ENCODE measurements around the gene ASIC2.

ASIC2 gene

DNA sequence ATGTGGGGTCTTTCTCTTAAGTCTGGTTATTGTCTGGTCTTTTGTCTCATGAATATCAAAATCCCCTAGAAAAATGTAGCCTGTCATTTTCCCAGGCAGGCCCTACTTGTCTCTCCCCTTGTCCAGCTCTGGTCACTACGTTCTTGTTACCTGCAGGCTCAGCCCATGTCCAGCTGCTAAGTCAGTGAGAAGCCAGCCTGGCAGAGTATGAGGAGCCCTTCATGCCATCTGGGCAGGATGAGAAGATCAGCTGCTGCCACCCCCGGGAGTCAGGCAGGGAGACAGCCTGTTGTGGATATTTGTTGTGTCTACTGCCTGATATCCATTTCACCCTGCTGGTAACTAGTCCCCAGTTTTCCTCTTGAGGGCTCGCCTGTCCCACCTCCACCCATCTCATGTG is 88.9 kb downstream of the ASIC2 start:
- no peak for DNase-seq (ENCODE audit: low read depth)

DNA sequence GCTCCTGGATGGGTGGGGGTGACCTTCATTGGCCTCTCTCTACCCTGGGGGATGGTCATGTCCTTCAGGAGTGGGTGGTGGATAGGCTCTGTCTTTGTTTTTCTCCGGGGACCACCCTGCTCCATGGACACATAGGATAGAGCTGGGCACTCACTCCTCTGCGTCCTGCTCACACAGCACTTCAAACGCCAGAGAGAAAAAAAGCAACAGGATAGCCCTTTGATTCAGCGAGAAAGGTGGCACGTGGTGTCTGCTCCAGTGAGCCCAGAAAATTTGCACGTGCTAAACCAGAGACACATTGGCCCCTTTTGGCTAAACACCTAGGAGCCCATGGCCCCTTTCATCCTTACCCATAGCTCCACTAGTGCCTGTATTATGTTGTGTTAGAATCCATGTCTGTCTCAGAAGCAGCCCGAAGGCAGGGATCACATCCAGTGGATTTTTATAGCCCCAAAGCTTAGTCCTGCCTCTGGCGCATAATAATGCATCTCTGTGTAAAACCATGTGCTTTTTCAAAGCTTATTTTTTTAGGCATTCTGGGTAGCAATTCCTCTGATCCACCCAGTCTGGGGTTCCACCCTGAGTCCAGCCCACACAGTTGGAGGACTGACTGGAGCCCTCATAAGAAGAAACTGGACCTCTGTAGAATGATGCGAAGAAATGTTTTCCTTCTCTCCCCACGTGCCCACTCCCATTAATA is 90.1 kb downstream of the ASIC2 start:
- no peak for DNase-seq (ENCODE audit: low read depth)

DNA sequence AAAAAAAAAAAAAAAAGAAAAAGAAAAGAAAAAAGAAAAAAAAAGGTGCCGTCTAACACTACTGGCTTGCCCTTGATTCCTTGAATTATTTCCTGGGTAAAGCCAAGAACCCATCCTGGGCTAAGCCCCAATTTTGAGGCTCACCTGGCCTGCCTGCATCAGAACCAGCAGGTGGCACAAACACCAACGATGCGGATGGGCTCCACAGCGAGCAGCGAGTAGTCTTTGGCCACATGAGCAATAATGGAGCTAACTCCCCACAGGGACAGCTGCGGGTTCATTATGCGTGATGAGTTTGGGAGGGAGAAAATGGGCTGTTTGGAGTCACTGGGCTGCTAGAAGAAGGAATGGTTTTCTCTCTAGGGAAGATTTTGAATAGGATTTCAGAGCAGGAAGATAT is 91.1 kb downstream of the ASIC2 start:
- no peak for DNase-seq (ENCODE audit: low read depth)

DNA sequence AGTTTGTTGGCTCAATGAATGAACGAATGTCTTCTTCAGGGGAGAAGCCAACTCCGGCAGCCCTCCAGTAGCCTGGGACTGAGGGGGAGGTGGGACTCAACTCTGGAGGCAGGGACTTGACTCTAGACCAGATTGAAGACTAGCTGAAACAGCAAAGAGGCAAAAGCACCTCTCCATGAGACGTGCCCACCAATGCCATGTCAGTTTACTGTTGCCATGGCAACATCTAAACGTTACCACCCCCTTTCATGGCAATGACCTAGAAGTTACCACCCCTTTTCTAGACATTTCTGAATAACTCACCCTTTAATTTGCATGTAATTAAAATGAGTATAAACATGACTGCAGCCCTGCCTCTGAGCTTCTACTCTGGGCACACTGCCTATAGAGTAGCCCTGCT is 91.8 kb downstream of the ASIC2 start:
- no peak for DNase-seq (ENCODE audit: low read depth)

DNA sequence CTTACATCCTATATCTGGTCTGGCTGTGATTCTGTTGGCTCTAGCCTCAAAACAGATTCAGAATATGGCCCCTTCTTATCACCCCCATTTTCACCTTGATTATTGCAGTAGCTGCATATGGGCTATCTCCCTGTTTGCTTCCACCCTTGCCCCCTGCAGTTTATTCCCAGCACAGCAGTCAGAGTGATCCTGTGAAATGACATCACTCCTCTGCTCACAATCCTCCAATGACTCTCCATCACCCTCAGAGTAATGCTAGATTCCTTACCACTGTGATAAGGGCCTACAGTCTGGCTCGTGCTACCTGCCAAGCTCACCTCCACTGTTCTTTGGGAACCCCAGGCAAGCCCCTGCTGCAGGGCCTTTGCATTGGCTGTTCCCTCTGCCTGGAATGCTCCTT is 92.5 kb downstream of the ASIC2 start:
- DNase-seq (ENCODE audit: low read depth): no peak

DNA sequence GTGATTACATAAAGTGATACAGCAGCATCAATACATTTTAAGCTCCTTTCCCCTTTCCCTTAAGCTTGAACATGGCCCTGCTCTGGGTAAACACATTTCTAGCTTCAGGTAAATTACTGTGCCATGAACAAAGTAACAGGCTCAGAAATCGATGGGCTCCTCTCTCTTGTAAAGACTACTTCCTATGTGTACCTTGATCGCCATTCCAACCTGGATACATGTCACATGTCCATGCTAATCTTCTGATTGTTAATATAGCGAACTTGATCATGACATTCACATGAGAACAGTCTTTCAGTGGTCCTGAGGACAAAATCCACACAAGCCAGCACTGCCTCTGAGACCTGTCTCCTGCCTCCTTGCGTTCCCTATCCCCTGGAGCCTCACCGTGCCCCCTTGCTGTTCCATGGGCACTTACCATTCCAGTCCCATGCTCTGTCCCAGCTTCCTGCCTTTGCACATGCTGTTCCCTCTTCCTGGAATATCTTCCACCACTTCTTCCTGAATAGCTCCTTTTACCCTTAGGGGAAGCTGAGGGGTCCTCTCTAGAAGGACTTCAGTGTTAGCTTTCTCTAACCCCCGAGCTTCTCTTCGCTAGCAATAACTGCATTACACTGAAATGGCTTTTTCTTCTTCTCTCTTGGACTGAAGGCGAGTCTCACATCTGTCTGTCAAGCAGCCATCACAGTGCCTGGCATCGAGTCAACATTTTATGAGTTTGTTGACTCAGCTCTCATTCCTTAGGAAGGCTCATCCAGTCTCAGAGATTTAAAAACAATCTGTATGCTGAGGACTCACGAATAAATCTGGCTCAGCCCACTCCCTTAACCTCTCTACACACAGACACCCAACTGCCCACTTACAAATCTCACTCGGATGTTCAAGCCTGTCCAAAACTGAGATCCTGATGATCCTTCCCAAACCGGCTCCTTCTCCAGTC is 93.3 kb downstream of the ASIC2 start:
- DNase-seq (ENCODE audit: low read depth): no peak

DNA sequence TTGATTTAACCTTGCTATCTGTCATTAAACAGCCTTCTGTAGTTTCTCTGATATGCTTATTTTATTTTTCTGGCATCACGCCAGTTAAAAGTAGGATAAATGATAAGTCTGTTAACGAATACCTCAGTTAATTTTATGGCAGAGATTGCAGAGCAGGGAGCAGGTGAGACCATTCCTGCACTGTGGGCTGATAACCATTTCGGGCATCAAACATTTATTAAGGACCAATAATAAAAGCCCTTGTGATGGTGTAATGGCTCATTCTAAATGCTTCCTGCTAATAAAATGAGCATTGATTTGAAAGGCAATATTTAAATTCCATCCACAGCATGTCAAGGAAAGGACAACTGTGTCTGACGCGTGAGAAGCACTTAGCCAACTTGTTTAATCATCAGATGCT is 94.1 kb downstream of the ASIC2 start:
- DNase-seq (ENCODE audit: low read depth): no peak

DNA sequence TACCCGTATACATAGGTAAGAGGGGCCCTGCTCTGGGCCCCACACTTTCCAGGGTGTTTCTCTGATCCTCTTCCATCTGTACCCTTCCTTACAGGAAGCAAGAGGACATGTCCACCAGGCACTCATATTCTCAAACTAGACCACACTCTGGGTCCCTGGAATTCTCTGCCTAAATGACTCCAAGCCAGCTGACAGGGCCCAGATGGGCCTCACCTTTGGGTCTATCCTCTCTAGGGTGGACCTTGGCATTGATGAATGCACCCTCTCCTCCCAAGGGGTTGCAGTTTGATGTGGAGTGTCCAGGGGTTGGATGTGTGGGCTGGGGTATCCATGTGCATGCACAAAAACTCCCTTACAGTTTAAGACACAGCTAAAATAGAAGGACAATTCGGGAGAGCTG is 95.8 kb downstream of the ASIC2 start:
- no peak for DNase-seq (ENCODE audit: low read depth)

DNA sequence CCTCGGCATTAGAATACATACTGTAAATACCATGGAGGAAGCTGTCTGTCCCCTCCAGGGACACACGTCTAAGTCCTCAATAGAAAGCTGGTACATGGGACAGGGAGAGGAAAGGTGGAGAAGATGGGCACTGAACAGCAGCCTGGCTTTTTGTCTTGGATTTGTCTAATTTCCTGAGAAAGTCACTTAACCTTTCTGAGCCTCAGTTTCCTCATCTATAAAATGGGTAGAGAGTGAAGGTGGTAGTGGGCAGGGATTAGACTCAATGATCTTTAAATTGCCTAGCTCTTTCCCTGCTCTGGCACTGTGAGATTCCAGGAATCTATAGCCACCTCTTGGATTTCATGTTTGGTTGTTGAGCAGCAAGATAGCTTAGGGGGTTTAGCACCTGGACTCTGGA is 96.2 kb downstream of the ASIC2 start:
- no peak for DNase-seq (ENCODE audit: low read depth)

DNA sequence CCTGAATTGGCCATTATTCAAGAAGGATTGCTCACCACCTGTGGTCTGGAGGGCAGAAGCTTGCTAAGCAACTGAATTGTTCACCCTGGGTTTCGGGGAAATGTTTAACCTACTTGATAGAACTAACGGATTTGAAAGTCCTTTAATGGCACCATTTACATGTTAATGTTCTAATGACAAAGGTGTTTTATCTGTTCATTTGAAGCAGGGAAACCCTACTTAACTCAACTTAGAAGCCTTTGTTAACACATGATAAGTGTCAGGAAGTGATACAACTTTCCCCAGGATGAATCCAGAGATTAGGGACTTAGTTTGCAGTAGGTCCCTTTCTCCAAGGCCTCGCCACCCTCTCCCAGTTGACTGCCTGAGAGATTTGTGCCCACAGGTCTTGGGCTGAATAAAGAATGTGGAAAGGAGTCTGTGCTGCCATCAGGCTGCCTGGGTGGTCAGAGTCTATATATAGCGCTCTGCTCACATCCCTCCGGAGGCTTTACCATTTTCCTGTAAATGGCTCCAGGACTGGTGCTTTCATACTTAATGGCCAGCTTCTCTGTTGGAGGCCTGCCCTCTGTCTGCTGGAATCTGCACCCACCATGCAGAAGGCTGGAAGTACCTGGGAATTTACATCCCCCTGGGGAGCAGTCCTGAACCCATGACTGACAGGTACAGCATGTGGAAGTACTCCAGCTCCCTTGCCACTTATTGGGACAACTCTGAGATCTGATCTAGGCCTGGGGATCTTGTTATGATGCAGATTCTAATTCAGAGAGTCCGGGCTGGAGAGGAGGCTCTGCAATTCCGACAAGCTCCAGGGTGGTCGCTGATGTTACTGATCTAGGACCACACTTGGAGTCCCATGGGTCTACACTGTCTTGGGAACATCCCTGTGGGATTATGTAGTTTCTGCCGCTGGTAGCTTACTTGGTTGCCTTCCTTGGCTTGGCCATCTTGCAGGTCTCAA is 99.9 kb downstream of the ASIC2 start:
- DNase-seq (ENCODE audit: low read depth): no peak

DNA sequence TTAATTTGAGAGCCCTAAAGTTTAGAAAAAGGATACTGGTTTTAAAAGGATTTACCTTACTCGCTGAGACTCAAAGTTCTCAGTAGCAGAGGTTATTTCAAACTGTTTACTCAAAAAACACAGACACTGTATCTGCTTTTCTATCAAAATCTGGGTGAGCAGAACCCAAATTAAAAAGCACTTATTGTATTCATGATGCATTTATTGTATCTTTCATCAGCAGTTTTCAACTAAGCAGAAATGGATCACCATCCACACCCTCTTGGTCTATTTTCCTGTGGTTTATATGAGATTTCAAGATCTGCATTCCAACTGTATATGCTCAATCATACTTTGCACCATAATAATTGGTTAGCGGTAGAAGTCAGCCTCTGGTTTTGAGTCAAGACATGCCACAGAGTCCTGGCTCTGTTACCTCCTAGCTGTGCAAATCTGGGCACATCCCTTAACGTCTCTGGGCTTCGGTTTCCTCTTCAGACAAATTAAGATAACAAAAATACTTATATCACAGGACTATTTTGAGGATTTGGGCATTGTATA is 109.5 kb downstream of the ASIC2 start:
- DNase-seq (ENCODE audit: low read depth): no peak

DNA sequence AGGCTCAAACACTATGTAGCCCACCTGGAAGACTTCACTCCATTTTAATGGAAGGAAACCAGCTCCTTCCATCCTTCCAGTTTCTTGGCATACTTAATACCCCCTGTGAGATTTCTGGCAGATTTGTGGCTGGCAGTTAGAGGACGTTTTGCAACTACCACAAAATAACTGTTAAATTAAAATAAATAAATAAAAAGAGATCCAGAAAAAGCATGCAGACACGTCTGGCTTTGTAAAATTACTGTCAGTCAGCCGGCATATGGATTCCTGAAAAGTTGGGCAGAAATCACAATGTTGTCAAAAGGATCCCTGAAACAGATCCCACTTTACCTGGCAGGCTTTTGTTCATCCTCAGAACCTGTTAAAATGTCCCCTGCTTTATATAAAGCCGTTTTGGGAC is 113.9 kb downstream of the ASIC2 start:
- no peak for DNase-seq (ENCODE audit: low read depth)

DNA sequence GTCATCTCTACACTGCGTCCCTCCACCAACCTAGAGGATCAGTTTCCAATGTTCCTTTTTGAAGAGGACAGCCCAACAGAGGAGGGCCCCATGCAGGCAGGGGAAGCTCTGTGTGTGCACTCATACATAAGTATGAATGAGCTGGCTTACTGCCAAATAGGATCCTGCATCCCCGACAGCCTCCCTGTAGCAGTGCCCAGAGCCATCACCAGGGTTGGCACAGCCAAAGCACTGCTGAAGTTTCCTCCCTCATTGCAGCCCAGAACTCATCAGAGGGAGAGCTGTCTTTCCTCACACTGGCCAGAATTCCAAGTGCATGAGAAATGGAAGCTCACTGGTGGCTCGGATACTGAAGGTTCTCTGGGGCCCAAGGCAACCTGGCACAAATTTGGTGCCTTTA is 114.4 kb downstream of the ASIC2 start:
- DNase-seq (ENCODE audit: low read depth): no peak

DNA sequence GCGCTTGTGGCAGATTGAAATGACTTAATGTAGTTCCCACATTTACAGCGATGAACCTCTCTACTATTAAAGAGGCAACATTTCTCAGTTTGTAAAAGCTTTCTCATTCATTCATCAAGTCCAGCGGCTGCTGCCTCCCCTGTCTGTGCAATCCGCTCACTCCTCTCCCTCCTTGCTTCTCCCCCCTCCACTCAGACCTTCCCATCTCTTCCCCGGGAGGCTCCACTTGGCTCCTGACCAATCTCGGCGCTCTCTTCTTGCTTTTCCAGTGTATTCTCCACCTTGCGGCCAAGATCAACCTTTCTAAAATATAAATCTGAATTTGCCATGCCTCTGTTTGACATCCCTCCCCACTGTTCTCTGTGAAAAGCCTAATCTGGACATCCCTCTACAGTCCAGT is 117.5 kb downstream of the ASIC2 start:
- no peak for DNase-seq (ENCODE audit: low read depth)

DNA sequence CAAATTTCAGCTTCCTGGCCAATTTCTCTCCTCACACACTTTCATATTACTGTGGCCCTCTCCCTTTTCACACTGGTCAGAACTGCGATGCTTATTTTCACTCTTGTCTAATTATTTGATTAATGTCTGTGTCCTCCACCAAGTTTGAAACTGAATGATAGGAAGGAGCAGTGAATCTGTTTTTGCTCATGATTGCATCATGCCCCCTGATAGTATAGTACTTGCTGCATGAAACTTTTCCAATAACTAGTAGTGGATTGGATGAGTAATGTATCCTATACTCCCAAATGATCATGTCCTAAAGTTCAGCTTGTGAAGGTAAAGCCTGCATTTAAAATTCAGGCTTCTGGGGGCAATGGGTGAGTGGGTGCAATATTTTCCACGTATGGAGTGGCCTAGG is 121.2 kb downstream of the ASIC2 start:
- no peak for DNase-seq (ENCODE audit: low read depth)

DNA sequence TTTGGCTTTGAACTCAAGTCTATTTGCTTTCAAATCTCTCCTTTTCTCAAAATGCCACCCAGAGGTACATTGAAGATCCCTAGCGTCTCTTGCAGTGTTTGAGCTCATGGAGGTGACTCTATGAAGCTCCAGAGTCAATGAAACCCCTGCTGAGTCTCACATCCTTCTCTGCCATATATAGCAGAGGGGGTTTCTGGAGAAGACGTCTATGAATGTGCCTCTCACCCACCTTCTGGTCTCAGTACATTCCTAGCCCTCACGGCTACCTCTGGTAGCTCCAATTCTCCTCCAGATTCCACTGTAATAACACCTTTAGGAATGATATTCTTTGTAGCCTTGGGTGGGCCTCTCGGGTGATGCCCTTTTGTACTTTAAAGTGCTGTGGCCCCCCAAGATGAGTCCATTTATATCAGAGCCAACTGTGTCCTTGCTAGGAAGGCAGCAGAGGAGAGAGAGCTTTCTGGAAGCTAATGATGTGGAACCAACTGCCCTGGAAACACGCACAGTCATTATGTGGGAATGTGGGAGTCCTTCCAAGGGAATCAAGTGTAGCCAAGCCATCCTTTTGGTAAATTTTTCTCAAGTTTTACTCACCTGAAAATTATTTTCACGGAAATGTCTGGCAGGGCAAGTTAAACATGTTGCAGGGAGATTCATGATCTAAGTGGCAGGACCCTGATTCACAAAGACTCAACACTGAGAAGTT is 123.4 kb downstream of the ASIC2 start:
- no peak for DNase-seq (ENCODE audit: low read depth)

DNA sequence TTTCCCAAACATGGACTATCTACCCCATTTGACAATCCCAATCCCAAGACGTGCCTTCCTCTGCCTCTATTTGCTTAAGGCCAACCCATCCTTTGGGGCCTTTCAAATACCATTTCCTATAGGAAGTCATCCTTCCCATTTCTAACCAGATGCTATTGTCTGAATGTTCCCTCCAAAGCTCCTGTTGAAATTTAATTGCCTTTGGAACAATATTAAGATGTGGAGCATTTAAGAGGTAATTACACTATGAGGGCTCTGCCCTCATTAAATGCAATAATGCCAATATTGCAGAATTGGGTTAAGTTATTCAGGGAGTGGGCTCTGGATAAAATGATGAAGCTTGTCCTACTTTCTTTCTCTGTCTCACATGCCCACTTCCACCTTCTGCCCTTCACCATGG is 125.4 kb downstream of the ASIC2 start:
- no peak for DNase-seq (ENCODE audit: low read depth)

DNA sequence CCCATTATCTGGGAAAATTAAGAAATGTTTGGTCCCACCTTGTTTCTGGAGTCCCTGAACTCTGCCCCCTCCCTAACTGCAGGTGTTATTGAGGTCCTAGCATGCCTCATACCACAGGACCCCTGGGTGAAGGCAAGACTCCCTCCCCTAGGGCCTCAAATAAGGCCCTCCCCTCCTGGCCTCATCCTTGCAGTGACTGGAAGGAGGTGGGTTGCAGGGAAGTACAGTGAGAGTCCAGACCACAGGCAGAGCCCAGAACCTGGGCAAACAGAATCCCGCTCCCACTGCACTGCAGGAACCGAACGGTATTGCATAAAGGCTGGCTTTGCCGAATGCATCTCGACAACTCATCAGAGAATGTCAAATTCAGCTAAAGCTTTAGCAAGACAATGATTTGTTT is 126.6 kb downstream of the ASIC2 start:
- DNase-seq (ENCODE audit: low read depth): no peak

DNA sequence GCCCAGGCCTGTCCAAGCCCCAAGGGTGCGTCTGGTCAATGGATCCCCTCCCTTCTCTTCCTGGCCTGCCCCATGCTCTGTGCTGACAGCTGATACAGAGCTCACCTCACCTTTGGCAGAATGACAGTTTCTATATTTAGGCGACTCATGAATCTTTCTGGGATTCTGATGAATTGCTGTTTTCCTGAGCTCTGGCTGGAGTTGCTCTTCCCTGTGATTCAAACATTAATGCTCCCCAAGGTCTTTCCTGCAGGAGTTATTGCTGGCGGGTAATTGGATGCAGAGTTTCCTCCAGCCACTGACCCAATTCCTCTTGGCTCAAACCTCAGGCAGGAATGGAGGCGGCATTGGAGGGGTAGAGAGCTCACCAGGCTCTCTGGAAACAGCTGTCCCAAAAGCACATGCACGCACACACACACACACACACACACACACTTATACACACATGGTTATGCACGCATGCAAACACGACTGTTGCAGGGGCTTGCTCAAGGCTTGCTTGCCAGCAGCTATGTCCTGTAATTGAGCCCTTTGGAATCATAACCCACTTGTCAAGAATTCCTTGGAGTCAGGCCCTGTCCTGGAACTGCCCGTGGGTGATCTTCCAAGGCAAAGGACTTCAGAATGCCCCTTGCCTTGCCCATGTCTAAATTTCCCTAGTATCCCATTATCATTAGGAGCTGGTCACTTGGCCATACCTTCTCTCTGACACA is 128.8 kb downstream of the ASIC2 start:
- DNase-seq (ENCODE audit: low read depth): no peak

DNA sequence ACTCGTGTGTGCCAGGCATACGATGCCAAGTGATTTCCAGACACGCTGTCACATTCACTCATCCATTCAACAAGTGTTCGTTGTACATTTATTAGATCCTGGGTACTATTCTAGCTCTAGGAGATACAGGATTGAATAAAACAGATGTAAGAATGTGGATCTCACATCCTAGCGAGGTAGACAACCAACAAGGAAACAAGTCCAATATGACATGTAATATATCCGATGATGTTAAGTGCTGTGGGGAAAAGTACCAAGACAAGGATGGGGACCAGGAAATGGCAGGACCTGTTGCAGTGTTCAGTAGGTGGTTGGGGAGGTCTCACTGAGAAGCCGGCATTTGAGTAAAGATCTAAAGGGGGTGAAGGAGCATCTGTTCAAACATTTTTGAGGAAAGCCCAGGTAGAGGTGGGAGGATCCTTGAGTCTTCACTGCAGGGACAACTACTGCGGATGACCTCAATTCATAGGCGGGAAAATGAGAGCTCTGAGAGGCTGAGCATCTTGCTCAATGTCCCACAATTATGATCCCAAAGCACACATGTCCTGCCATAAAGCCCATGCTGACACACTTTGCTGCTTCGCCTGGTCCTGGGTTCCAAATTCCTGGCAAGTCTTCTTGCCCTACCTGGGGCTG is 129.4 kb downstream of the ASIC2 start:
- no peak for DNase-seq (ENCODE audit: low read depth)
